ENCODE results near the gene MAPK10.
A peak's percentile ranks its signal among the peaks of the same experiment; 100 is the strongest.

MAPK10 gene

GRCh38 chr4:86376850-86377249, 17.0 kb upstream of the MAPK10 start:
- Histone ChIP-seq H3K4me3 (ENCODE audit: low read depth, low read length) (no peak overlapping the region), H4K12ac (ENCODE audit: low read depth, low read length) (no peak overlapping the region), H2BK5ac (ENCODE audit: low read depth, low read length, poor library complexity) (no peak overlapping the region), H3K79me1 (ENCODE audit: low read length) (no peaks in the 10 kb centered on the region), H4K91ac (ENCODE audit: low read depth, low read length) (no peak overlapping the region), H3K9ac (ENCODE audit: low read length) (no peak overlapping the region), H3K27ac (ENCODE audit: low read depth, low read length) (no peak overlapping the region), H3K4me2 (ENCODE audit: low read length) (no peak overlapping the region), H2BK12ac (ENCODE audit: low read length) (no peak overlapping the region), H4K8ac (ENCODE audit: low read depth, low read length) (no peak overlapping the region), H3K14ac (ENCODE audit: low read length) (no peak overlapping the region), H3K23ac (ENCODE audit: low read length) (no peak overlapping the region), H2BK120ac (ENCODE audit: insufficient read depth, low read length, poor library complexity) (no peak overlapping the region), H3K4ac (ENCODE audit: low read depth, low read length) (no peak overlapping the region), H3K36me3 (ENCODE audit: control insufficient read depth in 1 of 2, insufficient read depth in 2 of 2, low read length in 2 of 2) (no peaks in the 10 kb centered on the region), H2AFZ (ENCODE audit: insufficient read depth, low read length, poor library complexity) (no peak overlapping the region), H3K4me1 (ENCODE audit: control insufficient read depth in 1 of 2, insufficient read depth in 2 of 2, low read length in 2 of 2) (peaks cover 3 to 5% of the 10 kb centered on the region in 2 experiments), H3K18ac (ENCODE audit: low read length) (no peak overlapping the region), H3K79me2 (ENCODE audit: control insufficient read depth, insufficient read depth, low read length, poor library complexity) (no peaks in the 10 kb centered on the region), H3K27me3 (ENCODE audit: insufficient read depth, low read length) (no peaks in the 10 kb centered on the region), H2AK5ac (ENCODE audit: low read length) (no peak overlapping the region), H3K9me3 (ENCODE audit: insufficient read depth, low read depth, low read length) (peaks cover 2% of the 10 kb centered on the region)
- DNase-seq, result peak; percentile 49 to 76
- no CpG with 5 or more reads among the region's 1 CpG for WGBS (ENCODE audit: extremely low coverage, insufficient coverage, insufficient read length)

DNA sequence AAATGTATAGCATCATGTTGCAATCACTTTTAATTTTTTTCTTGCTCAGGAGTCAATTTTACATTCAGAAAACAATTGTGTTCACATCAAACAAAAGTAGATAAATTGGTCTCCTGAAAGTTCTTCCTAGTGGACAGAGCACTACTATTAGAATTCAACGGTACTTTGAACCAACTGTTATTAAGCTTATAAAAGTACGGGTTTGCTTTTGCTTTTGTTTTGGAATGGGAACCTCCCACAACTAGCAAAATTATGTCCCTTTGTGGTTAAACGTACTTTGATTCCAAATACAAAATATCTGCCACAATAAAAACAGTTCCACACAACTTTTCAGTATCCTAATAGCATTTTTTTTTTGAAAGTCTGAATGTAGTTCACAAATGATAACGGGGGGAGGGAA, 8.6 kb upstream of the MAPK10 start:
- H3K79me1 ChIP-seq (ENCODE audit: low read length), result no peaks in the 10 kb centered on the region
- H3K4me2 ChIP-seq (ENCODE audit: low read length), result no peak overlapping the region
- no peak overlapping the region for H4K91ac ChIP-seq (ENCODE audit: low read depth, low read length)
- H3K79me2 ChIP-seq (ENCODE audit: control insufficient read depth, insufficient read depth, low read length, poor library complexity), result no peaks in the 10 kb centered on the region
- no peak overlapping the region for H4K12ac ChIP-seq (ENCODE audit: low read depth, low read length)
- WGBS (ENCODE audit: extremely low coverage, insufficient coverage, insufficient read length), result no CpG with 5 or more reads among the region's 4 CpGs
- no peak overlapping the region for H3K14ac ChIP-seq (ENCODE audit: low read length)
- H3K9ac ChIP-seq (ENCODE audit: low read length), result no peak overlapping the region
- no peak overlapping the region for H3K4ac ChIP-seq (ENCODE audit: low read depth, low read length)
- H2BK12ac ChIP-seq (ENCODE audit: low read length), result no peak overlapping the region
- H3K4me1 ChIP-seq (ENCODE audit: control insufficient read depth in 1 of 2, insufficient read depth in 2 of 2, low read length in 2 of 2), result no peaks in the 10 kb centered on the region
- H2BK5ac ChIP-seq (ENCODE audit: low read depth, low read length, poor library complexity), result no peak overlapping the region
- H3K27me3 ChIP-seq (ENCODE audit: insufficient read depth, low read length), result no peaks in the 10 kb centered on the region
- DNase-seq, result no peak
- H2AK5ac ChIP-seq (ENCODE audit: low read length), result no peak overlapping the region
- H3K36me3 ChIP-seq (ENCODE audit: control insufficient read depth in 1 of 2, insufficient read depth in 2 of 2, low read length in 2 of 2), result no peaks in the 10 kb centered on the region
- H3K27ac ChIP-seq (ENCODE audit: low read depth, low read length), result no peak overlapping the region
- H2BK120ac ChIP-seq (ENCODE audit: insufficient read depth, low read length, poor library complexity), result no peak overlapping the region
- H3K4me3 ChIP-seq (ENCODE audit: low read depth, low read length), result no peak overlapping the region
- H3K23ac ChIP-seq (ENCODE audit: low read length), result no peak overlapping the region
- H3K18ac ChIP-seq (ENCODE audit: low read length), result no peak overlapping the region
- no peaks in the 10 kb centered on the region for H3K9me3 ChIP-seq (ENCODE audit: insufficient read depth, low read depth, low read length)
- no peak overlapping the region for H4K8ac ChIP-seq (ENCODE audit: low read depth, low read length)
- H2AFZ ChIP-seq (ENCODE audit: insufficient read depth, low read length, poor library complexity), result no peak overlapping the region

- Histone ChIP-seq H3K79me1 (ENCODE audit: low read length) (no peaks in the 10 kb centered on the region), H3K9ac (ENCODE audit: low read length) (no peak overlapping the region), H4K91ac (ENCODE audit: low read depth, low read length) (no peak overlapping the region), H3K14ac (ENCODE audit: low read length) (no peak overlapping the region), H3K4me2 (ENCODE audit: low read length) (no peak overlapping the region), H4K12ac (ENCODE audit: low read depth, low read length) (no peak overlapping the region), H3K4ac (ENCODE audit: low read depth, low read length) (no peak overlapping the region), H3K9me3 (ENCODE audit: insufficient read depth, low read depth, low read length) (no peaks in the 10 kb centered on the region), H3K27me3 (ENCODE audit: insufficient read depth, low read length) (no peaks in the 10 kb centered on the region), H2AFZ (ENCODE audit: insufficient read depth, low read length, poor library complexity) (no peak overlapping the region), H2BK5ac (ENCODE audit: low read depth, low read length, poor library complexity) (no peak overlapping the region), H3K18ac (ENCODE audit: low read length) (no peak overlapping the region), H3K27ac (ENCODE audit: low read depth, low read length) (no peak overlapping the region), H2BK12ac (ENCODE audit: low read length) (no peak overlapping the region), H3K23ac (ENCODE audit: low read length) (no peak overlapping the region), H3K4me1 (ENCODE audit: control insufficient read depth in 1 of 2, insufficient read depth in 2 of 2, low read length in 2 of 2) (no peaks in the 10 kb centered on the region), H3K79me2 (ENCODE audit: control insufficient read depth, insufficient read depth, low read length, poor library complexity) (no peaks in the 10 kb centered on the region), H4K8ac (ENCODE audit: low read depth, low read length) (no peak overlapping the region), H3K4me3 (ENCODE audit: low read depth, low read length) (no peak overlapping the region), H3K36me3 (ENCODE audit: control insufficient read depth in 1 of 2, insufficient read depth in 2 of 2, low read length in 2 of 2) (no peaks in the 10 kb centered on the region), H2BK120ac (ENCODE audit: insufficient read depth, low read length, poor library complexity) (no peak overlapping the region), H2AK5ac (ENCODE audit: low read length) (no peak overlapping the region)
- WGBS (ENCODE audit: extremely low coverage, insufficient coverage, insufficient read length), result no CpG with 5 or more reads among the region's 1 CpG
- DNase-seq, result no peak
Measured at GRCh38 chr4:86367577-86367976, 7.7 kb upstream of the MAPK10 start.

DNA sequence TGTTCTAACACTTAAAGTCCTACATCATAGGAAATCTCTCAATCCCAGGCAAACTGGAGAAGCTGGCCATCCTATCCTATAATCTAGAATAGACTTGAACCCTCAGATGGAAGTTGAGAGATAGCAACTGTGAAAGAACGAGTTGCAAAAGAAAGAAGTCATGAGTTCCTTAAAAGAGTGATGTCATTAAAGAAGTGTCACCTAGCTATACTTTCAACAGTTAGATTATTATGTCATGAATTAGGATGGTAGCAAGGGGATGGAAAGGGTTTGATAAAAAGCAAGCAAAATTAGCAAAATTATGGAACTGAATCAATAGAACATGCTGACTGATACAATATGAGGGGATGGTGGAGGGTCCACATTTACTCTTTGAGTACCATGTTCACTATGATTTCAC, 7.1 kb upstream of the MAPK10 start:
- no peak overlapping the region for H4K8ac ChIP-seq (ENCODE audit: low read depth, low read length)
- no CpG with 5 or more reads among the region's 1 CpG for WGBS (ENCODE audit: extremely low coverage, insufficient coverage, insufficient read length)
- H3K9me3 ChIP-seq (ENCODE audit: insufficient read depth, low read depth, low read length), result no peaks in the 10 kb centered on the region
- no peak overlapping the region for H2AFZ ChIP-seq (ENCODE audit: insufficient read depth, low read length, poor library complexity)
- no peak overlapping the region for H3K9ac ChIP-seq (ENCODE audit: low read length)
- H3K18ac ChIP-seq (ENCODE audit: low read length), result no peak overlapping the region
- H3K4ac ChIP-seq (ENCODE audit: low read depth, low read length), result no peak overlapping the region
- no peaks in the 10 kb centered on the region for H3K4me1 ChIP-seq (ENCODE audit: control insufficient read depth in 1 of 2, insufficient read depth in 2 of 2, low read length in 2 of 2)
- no peaks in the 10 kb centered on the region for H3K79me2 ChIP-seq (ENCODE audit: control insufficient read depth, insufficient read depth, low read length, poor library complexity)
- H3K27me3 ChIP-seq (ENCODE audit: insufficient read depth, low read length), result no peaks in the 10 kb centered on the region
- no peak overlapping the region for H2BK12ac ChIP-seq (ENCODE audit: low read length)
- no peak for DNase-seq
- no peak overlapping the region for H4K91ac ChIP-seq (ENCODE audit: low read depth, low read length)
- no peak overlapping the region for H3K4me2 ChIP-seq (ENCODE audit: low read length)
- H3K4me3 ChIP-seq (ENCODE audit: low read depth, low read length), result no peak overlapping the region
- H3K36me3 ChIP-seq (ENCODE audit: control insufficient read depth in 1 of 2, insufficient read depth in 2 of 2, low read length in 2 of 2), result no peaks in the 10 kb centered on the region
- H3K14ac ChIP-seq (ENCODE audit: low read length), result no peak overlapping the region
- H3K79me1 ChIP-seq (ENCODE audit: low read length), result no peaks in the 10 kb centered on the region
- H3K27ac ChIP-seq (ENCODE audit: low read depth, low read length), result no peak overlapping the region
- no peak overlapping the region for H3K23ac ChIP-seq (ENCODE audit: low read length)
- no peak overlapping the region for H2BK120ac ChIP-seq (ENCODE audit: insufficient read depth, low read length, poor library complexity)
- H2AK5ac ChIP-seq (ENCODE audit: low read length), result no peak overlapping the region
- H4K12ac ChIP-seq (ENCODE audit: low read depth, low read length), result no peak overlapping the region
- H2BK5ac ChIP-seq (ENCODE audit: low read depth, low read length, poor library complexity), result no peak overlapping the region
